B cell (primary cell): ENCODE measurements around the gene INHBE. TPM values are rescaled to one million over a fixed set of nuclear protein-coding genes. Genes with fewer than 3 reads are reported as not detected.

Experiments used
- ATAC-seq: fragments of 200-7000 bp; cut with Tn5 transposase; one replicate; pipeline ENCODE4 v1.10.0; 2021; ENCODE audit warnings: low read depth, mild to moderate bottlenecking, moderate number of reproducible peaks, moderate library complexity
- CTCF ChIA-PET: fragments of 350-600 bp; sonication (Branson Sonifier 250); formaldehyde crosslinking; loops from one replicate; lab custom pipeline; 2021; ENCODE audit warnings: antibody characterized with exemption, inconsistent platforms; lab: Charles Lee
- POLR2A ChIA-PET: fragments of 350-600 bp; sonication (Branson Sonifier 250); formaldehyde crosslinking; loops from one replicate; lab custom pipeline; 2021; ENCODE audit warnings: antibody characterized with exemption; lab: Charles Lee
- DNase-seq: peaks from one replicate; pipeline ENCODE4 v3.0.0; 2013
- H2AFZ ChIP-seq: 2 replicates; pipeline ENCODE4 v1.6.1; 2012; ENCODE audit warnings: mild to moderate bottlenecking, low read depth, low read length; ENCODE audit not compliant: insufficient read depth, poor library complexity, severe bottlenecking
- H3K27ac ChIP-seq, 2 donors: 1 replicate in 1 of 2; 2 replicates in 1 of 2; pipeline ENCODE4 v1.5.1; 2012 to 2013; ENCODE audit warnings: low read length in 2 of 2, mild to moderate bottlenecking in 2 of 2, moderate library complexity in 1 of 2
- H3K27me3 ChIP-seq, 4 experiments: fragments of 200-600 bp in 1 of 4; sonication (generic) in 1 of 4; replicated peaks in 1 of 4; 1 replicate in 2 of 4; 2 replicates in 2 of 4; pipeline versions ENCODE4 v1.6.1 to v1.7.0; 2013 to 2016; ENCODE audit warnings: low read length in 3 of 4, mild to moderate bottlenecking in 2 of 4, mixed read lengths in 1 of 4, moderate library complexity in 1 of 4; ENCODE audit not compliant: insufficient read depth in 4 of 4, control insufficient read depth in 3 of 4; ENCODE audit errors: control extremely low read depth in 1 of 4
- H3K36me3 ChIP-seq, 2 experiments: replicated peaks in 1 of 2; 1 replicate in 1 of 2; 2 replicates in 1 of 2; pipeline versions ENCODE4 v1.6.1 to v1.7.1; 2013; ENCODE audit warnings: low read length in 1 of 2; ENCODE audit not compliant: insufficient read depth in 2 of 2, control insufficient read depth in 1 of 2; ENCODE audit errors: control extremely low read depth in 1 of 2, extremely low read depth in 1 of 2
- H3K4me1 ChIP-seq, 2 donors: fragments of 200-600 bp in 1 of 2; sonication (generic) in 1 of 2; 1 replicate in 1 of 2; 2 replicates in 1 of 2; pipeline versions ENCODE4 v1.5.1 to v1.6.1; 2013 to 2017; ENCODE audit warnings: low read length in 2 of 2; ENCODE audit not compliant: control insufficient read depth in 2 of 2, insufficient read depth in 2 of 2
- H3K4me2 ChIP-seq: replicated peaks from 2 replicates; pipeline ENCODE3; 2012; ENCODE audit warnings: mild to moderate bottlenecking, low read depth, low read length; ENCODE audit not compliant: poor library complexity, severe bottlenecking
- H3K4me3 ChIP-seq, 5 experiments: fragments of 200-600 bp in 1 of 5; sonication (generic) in 1 of 5; 1 replicate in 3 of 5; 2 replicates in 2 of 5; pipeline versions ENCODE4 v1.5.1 to v1.7.0; 2011 to 2016; ENCODE audit warnings: low read length in 4 of 5, mild to moderate bottlenecking in 4 of 5, low read depth in 2 of 5, control low read depth in 1 of 5, moderate library complexity in 1 of 5; ENCODE audit not compliant: insufficient read depth in 1 of 5; ENCODE audit errors: control extremely low read depth in 1 of 5, extremely low read depth in 1 of 5
- H3K79me2 ChIP-seq: fragments of 200-600 bp; sonication (generic); one replicate; pipeline ENCODE4 v1.6.0; 2016; ENCODE audit warnings: low read length; ENCODE audit not compliant: control insufficient read depth, insufficient read depth
- H3K9ac ChIP-seq: fragments of 200-600 bp; sonication (generic); 2 replicates; pipeline ENCODE4 v1.6.1; 2017; ENCODE audit warnings: mild to moderate bottlenecking, low read length, moderate library complexity
- H3K9me3 ChIP-seq, 3 donors: one replicate each; pipeline versions ENCODE4 v1.6.1 to v1.7.1; 2013; ENCODE audit warnings: low read length in 2 of 3; ENCODE audit not compliant: control insufficient read depth in 2 of 3, insufficient read depth in 1 of 3; ENCODE audit errors: control extremely low read depth in 1 of 3
- H4K20me1 ChIP-seq: 2 replicates; pipeline ENCODE4 v1.6.0; 2012; ENCODE audit warnings: mild to moderate bottlenecking, low read length; ENCODE audit not compliant: insufficient read depth, control insufficient read depth, poor library complexity, severe bottlenecking
- H3K27ac Mint-ChIP-seq: one replicate; pipeline ENCODE4 v1.8.0; 2021; ENCODE audit warnings: mixed read lengths
- H3K27me3 Mint-ChIP-seq: one replicate; pipeline ENCODE4 v1.8.0; 2021; ENCODE audit warnings: mixed read lengths
- H3K4me1 Mint-ChIP-seq: one replicate; pipeline ENCODE4 v1.8.0; 2021; ENCODE audit warnings: mixed read lengths
- H3K4me3 Mint-ChIP-seq: one replicate; pipeline ENCODE4 v1.8.0; 2021; ENCODE audit warnings: mixed read lengths
- H3K9me3 Mint-ChIP-seq: one replicate; pipeline ENCODE4 v1.8.0; 2022; ENCODE audit warnings: mixed read lengths; ENCODE audit not compliant: insufficient read depth
- EZH2 ChIP-seq: IDR thresholded peaks from 2 replicates; pipeline ENCODE4 v1.6.1; 2012; ENCODE audit warnings: borderline replicate concordance, low read depth, mild to moderate bottlenecking, moderate library complexity, low read length; ENCODE audit not compliant: insufficient read depth, poor library complexity, severe bottlenecking
- WGBS: methylation state at CpG from one replicate; pipeline ENCODE4 v1.1.5; 2013; ENCODE audit warnings: missing lambda C conversion rate; ENCODE audit not compliant: insufficient coverage; 5-methylcytosine and 5-hydroxymethylcytosine counted together
- intact Hi-C: fragments of 100-400 bp; cut with micrococcal nuclease; formaldehyde crosslinking; loops from one replicate; pipeline ENCODE4 v1.10.0; 2022
- polyA plus RNA-seq: library from polyadenylated mRNA; depleted of rRNA; stranded (reverse); fragments of >200 nt; gene quantifications from 2 replicates; pipeline ENCODE4 v1.2.3, GENCODE V29; 2012
- total RNA-seq, 2 donors: library from RNA; stranded (reverse); fragments of 120-200 nt in 1 of 2; gene quantifications; 1 replicate in 1 of 2; 2 replicates in 1 of 2; pipeline versions ENCODE4 v1.2.3 to v1.2.4, GENCODE V29; 2013 to 2022
- TF ChIP-seq, protein P1 (sequence below): fragments of 200-600 bp; IDR thresholded peaks from one replicate; pipeline ENCODE4 v1.8.0; 2022; ENCODE audit warnings: antibody characterized with exemption, mild to moderate bottlenecking

INHBE gene
- total and polyA plus RNA-seq, 2 donors (not counting 1 experiment from before 2014, with no cell fraction given) = not detected

- H3K4me1 ChIP-seq = peaks cover 16 to 22% of the 10 kb centered on the region in 2 donors
- peak overlapping the region; percentile 98 for H3K4me2 ChIP-seq
- intact Hi-C loops = loop anchor here (10.0 kb wide), 1 partner anchor 266 kb away; the partner anchor contains the start of genes CDK4 and MARCHF9
- DNase-seq (no peak), ATAC-seq (no peak)
- POLR2A ChIA-PET = interaction anchor here (1.0 kb wide), 1 partner anchor 9 kb away, joined by 3 read pairs; the partner anchor contains the start of gene ARHGAP9
- H3K27ac ChIP-seq = peak overlapping the region; percentile 42 to 86
- peaks cover 5 to 30% of the 10 kb centered on the region in 2 experiments for H3K36me3 ChIP-seq
- peak overlapping the region; percentile 89 for H3K4me3 Mint-ChIP-seq
- H3K79me2 ChIP-seq = peaks cover 52% of the 10 kb centered on the region
- peaks cover 5% of the 10 kb centered on the region for H4K20me1 ChIP-seq
- H3K9ac ChIP-seq = peak overlapping the region; percentile 77
- WGBS = 11% methylated on average over 5 of the region's 11 CpGs
- H3K9me3 Mint-ChIP-seq = no peaks in the 10 kb centered on the region
- H3K9me3 ChIP-seq = no peaks in the 10 kb centered on the region
- no peak for TF ChIP-seq EZH2
- TF ChIP-seq, protein P1, sequence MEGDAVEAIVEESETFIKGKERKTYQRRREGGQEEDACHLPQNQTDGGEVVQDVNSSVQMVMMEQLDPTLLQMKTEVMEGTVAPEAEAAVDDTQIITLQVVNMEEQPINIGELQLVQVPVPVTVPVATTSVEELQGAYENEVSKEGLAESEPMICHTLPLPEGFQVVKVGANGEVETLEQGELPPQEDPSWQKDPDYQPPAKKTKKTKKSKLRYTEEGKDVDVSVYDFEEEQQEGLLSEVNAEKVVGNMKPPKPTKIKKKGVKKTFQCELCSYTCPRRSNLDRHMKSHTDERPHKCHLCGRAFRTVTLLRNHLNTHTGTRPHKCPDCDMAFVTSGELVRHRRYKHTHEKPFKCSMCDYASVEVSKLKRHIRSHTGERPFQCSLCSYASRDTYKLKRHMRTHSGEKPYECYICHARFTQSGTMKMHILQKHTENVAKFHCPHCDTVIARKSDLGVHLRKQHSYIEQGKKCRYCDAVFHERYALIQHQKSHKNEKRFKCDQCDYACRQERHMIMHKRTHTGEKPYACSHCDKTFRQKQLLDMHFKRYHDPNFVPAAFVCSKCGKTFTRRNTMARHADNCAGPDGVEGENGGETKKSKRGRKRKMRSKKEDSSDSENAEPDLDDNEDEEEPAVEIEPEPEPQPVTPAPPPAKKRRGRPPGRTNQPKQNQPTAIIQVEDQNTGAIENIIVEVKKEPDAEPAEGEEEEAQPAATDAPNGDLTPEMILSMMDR = no peak
- H3K27me3 Mint-ChIP-seq = no peaks in the 10 kb centered on the region
- H2AFZ ChIP-seq = peak overlapping the region; percentile 85
- H3K4me1 Mint-ChIP-seq = peaks cover 25% of the 10 kb centered on the region
- CTCF ChIA-PET = interaction anchor here (3.2 kb wide), 1 partner anchor 30 kb away, joined by 18 read pairs; the partner anchor contains the start of gene GLI1
- peak overlapping the region; percentile 66 to 95 (median 86) for H3K4me3 ChIP-seq
- H3K27ac Mint-ChIP-seq = peak overlapping the region; percentile 93
- no peaks in the 10 kb centered on the region for H3K27me3 ChIP-seq
These were observed 33.5 kb downstream of the INHBE start for GRCh38 chr12:57488402-57489156.
